Activated CD8-positive, alpha-beta memory T cell treated with anti-CD3 and anti-CD28 coated beads, Interleukin-2, amount 10 ng/mL, durations not matched to agents 7 days and 5 days (primary cell): ENCODE results near the gene SYMPK. TPM values are rescaled to one million over a fixed set of nuclear protein-coding genes. Genes with fewer than 3 reads are reported as not detected.
"Not testable (repeated sequence)": the region's sequence is repeated elsewhere in the genome, so short reads cannot be mapped to it uniquely, and the experiment has no call there.

Source experiments
- ATAC-seq: fragments of 150-1000 bp; cut with Tn5 transposase; one replicate; pipeline ENCODE4 v1.10.0; 2021; ENCODE audit warnings: moderate library complexity
- CTCF ChIA-PET: fragments of 350-600 bp; sonication (Branson Sonifier 250); formaldehyde crosslinking; loops from one replicate; lab custom pipeline; 2021; ENCODE audit warnings: antibody characterized with exemption; lab: Charles Lee
- DNase-seq: peaks from one replicate; pipeline ENCODE4 v3.0.0-alpha.2; 2020
- H3K27ac Mint-ChIP-seq: one replicate; pipeline ENCODE4 v1.8.0; 2021; ENCODE audit warnings: mild to moderate bottlenecking, mixed read lengths
- H3K27me3 Mint-ChIP-seq: one replicate; pipeline ENCODE4 v1.8.0; 2021; ENCODE audit warnings: mixed read lengths
- H3K36me3 Mint-ChIP-seq: one replicate; pipeline ENCODE4 v1.8.0; 2021; ENCODE audit warnings: mild to moderate bottlenecking, mixed read lengths
- H3K4me1 Mint-ChIP-seq: one replicate; pipeline ENCODE4 v1.8.0; 2021; ENCODE audit warnings: mixed read lengths
- H3K4me3 Mint-ChIP-seq: one replicate; pipeline ENCODE4 v1.8.0; 2021; ENCODE audit warnings: mild to moderate bottlenecking, moderate library complexity, mixed read lengths
- H3K9me3 Mint-ChIP-seq: one replicate; pipeline ENCODE4 v1.8.0; 2022; ENCODE audit warnings: low read depth, mixed read lengths
- total RNA-seq, 2 experiments: library from RNA; stranded (reverse); gene quantifications; one replicate each; pipeline ENCODE4 v1.2.3, GENCODE V29; 2021

The SYMPK gene
- total RNA-seq, 2 experiments from 2014 or later = 119 to 125 TPM

GRCh38 chr19:45815481-45816216 lies 47.3 kb downstream of the SYMPK start:
- Mint-ChIP-seq H3K27ac (no peak overlapping the region), H3K36me3 (no peaks in the 10 kb centered on the region), H3K27me3 (no peaks in the 10 kb centered on the region), H3K9me3 (no peaks in the 10 kb centered on the region), H3K4me3 (no peak overlapping the region), H3K4me1 (peaks cover 7% of the 10 kb centered on the region)
- no peak for ATAC-seq
- no peak for DNase-seq
- CTCF ChIA-PET = interaction anchor here (1.3 to 3.8 kb wide), 5 partner anchors 11 to 68 kb away, joined by 16 to 68 read pairs (median 27); partner anchors contain the start of genes IRF2BP1 and SIX5

GRCh38 chr19:45814851-45815480 lies 48.0 kb downstream of the SYMPK start, which contains the start of gene RSPH6A:
Gene RSPH6A (minus strand): TSS chr19:45815308. CDS start chr19:45815176, 132 bp downstream.
- H3K27ac Mint-ChIP-seq = no peak within 1 kb of the TSS
- no peaks in the 10 kb centered on the region for H3K36me3 Mint-ChIP-seq
- no peaks in the 10 kb centered on the region for H3K9me3 Mint-ChIP-seq
- H3K27me3 Mint-ChIP-seq = no peaks in the 10 kb centered on the region
- no peak for ATAC-seq
- CTCF ChIA-PET = interaction anchor here (1.2 to 6.6 kb wide), 3 partner anchors 16 to 71 kb away, joined by 3 to 36 read pairs (median 21); partner anchors contain the start of genes IRF2BP1 and SIX5
- H3K4me1 Mint-ChIP-seq = peaks cover 13% of the 10 kb centered on the region
- H3K4me3 Mint-ChIP-seq = no peak within 1 kb of the TSS
- DNase-seq = no peak

- H3K4me1 Mint-ChIP-seq = peaks cover 19% of the 10 kb centered on the region
- H3K4me3 Mint-ChIP-seq = no peak overlapping the region
- H3K27me3 Mint-ChIP-seq = no peaks in the 10 kb centered on the region
- H3K36me3 Mint-ChIP-seq = no peaks in the 10 kb centered on the region
- CTCF ChIA-PET = interaction anchor here (1.0 to 6.6 kb wide), 7 partner anchors 10 to 72 kb away, joined by 3 to 36 read pairs (median 3); partner anchors contain the start of genes IRF2BP1 and SIX5
- no peaks in the 10 kb centered on the region for H3K9me3 Mint-ChIP-seq
- no peak for ATAC-seq
- no peak overlapping the region for H3K27ac Mint-ChIP-seq
- DNase-seq = no peak
Measured at GRCh38 chr19:45814166-45814780, 48.7 kb downstream of the SYMPK start.

GRCh38 chr19:45812297-45812696 lies 50.6 kb downstream of the SYMPK start:
- CTCF ChIA-PET = interaction anchor here (1.3 to 6.6 kb wide), 3 partner anchors 13 to 51 kb away, joined by 3 to 36 read pairs (median 21); partner anchors contain the start of genes SIX5 and SYMPK
- peaks cover 18% of the 10 kb centered on the region for H3K4me1 Mint-ChIP-seq

GRCh38 chr19:45809643-45810159 lies 53.2 kb downstream of the SYMPK start:
- ATAC-seq (peak; percentile 59), DNase-seq (no peak)
- H3K4me3 Mint-ChIP-seq = peak overlapping the region; percentile 26
- peaks cover 15% of the 10 kb centered on the region for H3K4me1 Mint-ChIP-seq
- no peaks in the 10 kb centered on the region for H3K9me3 Mint-ChIP-seq
- peaks cover 6% of the 10 kb centered on the region for H3K27me3 Mint-ChIP-seq
- CTCF ChIA-PET = interaction anchor here (0.9 to 6.6 kb wide), 4 partner anchors 11 to 76 kb away, joined by 3 to 36 read pairs (median 12); partner anchors contain the start of genes DMWD and SIX5
- no peaks in the 10 kb centered on the region for H3K36me3 Mint-ChIP-seq
- peak overlapping the region; percentile 88 for H3K27ac Mint-ChIP-seq

More at GRCh38 chr19:45812297-45812696, 50.6 kb downstream of the SYMPK start:
- ATAC-seq = no peak
- H3K27ac Mint-ChIP-seq = no peak overlapping the region
- H3K36me3 Mint-ChIP-seq = no peaks in the 10 kb centered on the region
- no peak overlapping the region for H3K4me3 Mint-ChIP-seq
- H3K27me3 Mint-ChIP-seq = no peaks in the 10 kb centered on the region
- DNase-seq = no peak
- no peaks in the 10 kb centered on the region for H3K9me3 Mint-ChIP-seq

- CTCF ChIA-PET = interaction anchor here (1.6 to 20.8 kb wide), 2 partner anchors 11 to 34 kb away, joined by 6 to 338 read pairs; partner anchors contain the start of gene SIX5
- H3K36me3 Mint-ChIP-seq = no peaks in the 10 kb centered on the region
- no peaks in the 10 kb centered on the region for H3K9me3 Mint-ChIP-seq
- peaks cover 14% of the 10 kb centered on the region for H3K4me1 Mint-ChIP-seq
- H3K27ac Mint-ChIP-seq = no peak overlapping the region
- peaks cover 22% of the 10 kb centered on the region for H3K27me3 Mint-ChIP-seq
- no peak overlapping the region for H3K4me3 Mint-ChIP-seq
- ATAC-seq = no peak
- DNase-seq = no peak
Measured at GRCh38 chr19:45805719-45806118, 57.2 kb downstream of the SYMPK start.

- Mint-ChIP-seq H3K4me3 (no peak overlapping the region), H3K27me3 (peaks cover 22% of the 10 kb centered on the region), H3K27ac (no peak overlapping the region), H3K36me3 (no peaks in the 10 kb centered on the region), H3K9me3 (no peaks in the 10 kb centered on the region), H3K4me1 (peaks cover 7% of the 10 kb centered on the region)
- no peak for DNase-seq
- no peak for ATAC-seq
- CTCF ChIA-PET = interaction anchor here (1.6 to 20.8 kb wide), 2 partner anchors 12 to 33 kb away, joined by 6 to 338 read pairs; partner anchors contain the start of gene SIX5
Measured at GRCh38 chr19:45804959-45805230, 58.1 kb downstream of the SYMPK start.

- H3K4me3 Mint-ChIP-seq = no peak overlapping the region
- H3K27ac Mint-ChIP-seq = no peak overlapping the region
- no peak for DNase-seq
- ATAC-seq = no peak
- peaks cover 2% of the 10 kb centered on the region for H3K4me1 Mint-ChIP-seq
- H3K36me3 Mint-ChIP-seq = no peaks in the 10 kb centered on the region
- no peaks in the 10 kb centered on the region for H3K9me3 Mint-ChIP-seq
- H3K27me3 Mint-ChIP-seq = peaks cover 24% of the 10 kb centered on the region
- CTCF ChIA-PET = interaction anchor here (1.4 to 20.8 kb wide), 4 partner anchors 9 to 33 kb away, joined by 3 to 338 read pairs (median 11); partner anchors contain the start of gene SIX5
Measured at GRCh38 chr19:45804140-45804958, 58.6 kb downstream of the SYMPK start.

- CTCF ChIA-PET = interaction anchor here (1.2 to 20.8 kb wide), 5 partner anchors 12 to 30 kb away, joined by 3 to 338 read pairs (median 16); partner anchors contain the start of genes DMWD and SIX5
- peaks cover 34% of the 10 kb centered on the region for H3K27me3 Mint-ChIP-seq
Measured at GRCh38 chr19:45801603-45802175, 61.3 kb downstream of the SYMPK start.

GRCh38 chr19:45800070-45800553 lies 62.8 kb downstream of the SYMPK start:
- CTCF ChIA-PET = interaction anchor here (1.1 to 20.8 kb wide), 16 partner anchors 9 to 112 kb away, joined by 3 to 338 read pairs (median 6); partner anchors contain the start of genes DMWD, FBXO46, FOXA3 and MYPOP
- DNase-seq (no peak), ATAC-seq (no peak)
- H3K36me3 Mint-ChIP-seq = no peaks in the 10 kb centered on the region
- no peak overlapping the region for H3K4me3 Mint-ChIP-seq
- peaks cover 38% of the 10 kb centered on the region for H3K27me3 Mint-ChIP-seq
- H3K27ac Mint-ChIP-seq = no peak overlapping the region
- H3K9me3 Mint-ChIP-seq = no peaks in the 10 kb centered on the region
- H3K4me1 Mint-ChIP-seq = peaks cover 6% of the 10 kb centered on the region

More at GRCh38 chr19:45801603-45802175, 61.3 kb downstream of the SYMPK start:
- Mint-ChIP-seq H3K4me3 (no peak overlapping the region), H3K4me1 (peaks cover 6% of the 10 kb centered on the region), H3K27ac (no peak overlapping the region), H3K36me3 (no peaks in the 10 kb centered on the region), H3K9me3 (no peaks in the 10 kb centered on the region)
- DNase-seq (no peak), ATAC-seq (no peak)

- H3K9me3 Mint-ChIP-seq = not testable (repeated sequence)
Measured at GRCh38 chr19:45799541-45799940, 63.4 kb downstream of the SYMPK start.

More at GRCh38 chr19:45799541-45799940, 63.4 kb downstream of the SYMPK start:
- H3K27ac Mint-ChIP-seq, DNase-seq, H3K4me1 Mint-ChIP-seq, ATAC-seq, H3K36me3 Mint-ChIP-seq, H3K4me3 Mint-ChIP-seq: not testable (repeated sequence)
- peaks cover 44% of the 10 kb centered on the region for H3K27me3 Mint-ChIP-seq
- CTCF ChIA-PET = interaction anchor here (0.7 to 20.8 kb wide), 25 partner anchors 9 to 111 kb away, joined by 3 to 338 read pairs (median 6); partner anchors contain the start of genes DMPK, DMWD, FBXO46 and FOXA3
